GM13976 (cell line): ENCODE measurements around the gene FXYD6.

Experiments used
- DNase-seq: peaks from one replicate; pipeline ENCODE4 v3.0.0; 2012; ENCODE audit warnings: low spot score
- CTCF ChIP-seq: IDR thresholded peaks from 2 replicates; pipeline ENCODE4 v1.5.1; 2012; ENCODE audit warnings: borderline replicate concordance, mild to moderate bottlenecking; ENCODE audit not compliant: insufficient read depth; ENCODE audit errors: extremely low read depth, missing control alignments, control extremely low read depth
- in situ Hi-C: fragments of 300-500 bp; cut with MboI; formaldehyde crosslinking; loops from one replicate; pipeline ENCODE4 v1.12.0; 2022; ENCODE audit warnings: low sequenced_read_pairs, mixed read lengths, inconsistent platforms; ENCODE audit not compliant: unreplicated experiment

The FXYD6 gene

GRCh38 chr11:117879516-117880480, 3.3 kb upstream of the FXYD6 start:
- DNase-seq = no peak
- in situ Hi-C loops = no loop called here
- no peak for TF ChIP-seq CTCF

- no peak for TF ChIP-seq CTCF
- DNase-seq = no peak
- in situ Hi-C loops = no loop called here
Measured at GRCh38 chr11:117878939-117879475, 2.5 kb upstream of the FXYD6 start.

DNA sequence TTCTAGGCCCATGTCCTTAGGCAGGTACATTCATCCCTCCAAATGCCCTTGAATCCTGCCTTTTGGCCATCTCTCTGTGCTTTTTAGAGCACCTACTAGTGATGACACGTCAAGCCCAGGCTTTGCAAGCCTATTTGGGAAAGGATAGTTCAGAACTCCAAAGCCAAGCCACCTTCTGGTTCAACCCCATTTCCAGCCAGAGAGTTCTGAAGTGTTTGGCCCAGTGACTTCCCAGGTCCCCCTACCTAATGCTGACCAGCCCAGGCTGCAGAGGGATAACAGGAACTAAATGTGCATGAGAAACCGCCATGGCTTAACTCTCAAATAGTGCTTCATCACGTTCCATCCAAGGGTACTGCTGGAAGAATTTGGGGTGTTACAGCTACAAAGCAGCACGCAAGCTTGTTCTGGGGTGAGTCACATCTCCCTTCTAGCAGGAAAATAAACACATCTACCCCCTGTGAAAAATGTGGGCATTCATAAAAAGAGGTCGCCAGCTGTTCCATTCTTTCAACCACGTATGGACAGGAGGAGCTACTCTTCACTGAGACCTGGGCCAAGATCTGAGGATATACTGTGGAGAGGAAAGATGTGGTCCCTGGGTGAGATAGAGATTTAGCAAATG, 2.0 kb upstream of the FXYD6 start:
- no peak for DNase-seq
- in situ Hi-C loops = no loop called here

GRCh38 chr11:117877120-117877784, 794 bp upstream of the FXYD6 start:
- in situ Hi-C loops = no loop called here
- TF ChIP-seq CTCF = no peak
- DNase-seq = no peak

More for the DNA sequence above, 2.0 kb upstream of the FXYD6 start:
- TF ChIP-seq CTCF = no peak

DNA sequence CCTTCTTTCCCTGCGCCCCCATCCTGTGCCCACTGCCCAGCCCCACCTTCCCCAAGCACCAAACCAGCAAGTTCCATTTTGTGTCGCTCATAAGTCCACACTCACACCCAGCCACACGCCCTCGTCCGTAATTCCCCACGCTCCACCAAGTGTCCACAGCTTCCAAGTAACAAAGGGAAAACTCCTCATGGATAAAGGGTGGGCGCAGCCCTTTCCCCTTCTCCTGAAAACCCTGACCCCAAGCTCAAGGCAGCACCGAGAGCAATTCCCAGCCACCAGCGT, 458 bp downstream of the FXYD6 start:
- TF ChIP-seq CTCF = no peak
- no peak for DNase-seq
- in situ Hi-C loops = no loop called here

DNA sequence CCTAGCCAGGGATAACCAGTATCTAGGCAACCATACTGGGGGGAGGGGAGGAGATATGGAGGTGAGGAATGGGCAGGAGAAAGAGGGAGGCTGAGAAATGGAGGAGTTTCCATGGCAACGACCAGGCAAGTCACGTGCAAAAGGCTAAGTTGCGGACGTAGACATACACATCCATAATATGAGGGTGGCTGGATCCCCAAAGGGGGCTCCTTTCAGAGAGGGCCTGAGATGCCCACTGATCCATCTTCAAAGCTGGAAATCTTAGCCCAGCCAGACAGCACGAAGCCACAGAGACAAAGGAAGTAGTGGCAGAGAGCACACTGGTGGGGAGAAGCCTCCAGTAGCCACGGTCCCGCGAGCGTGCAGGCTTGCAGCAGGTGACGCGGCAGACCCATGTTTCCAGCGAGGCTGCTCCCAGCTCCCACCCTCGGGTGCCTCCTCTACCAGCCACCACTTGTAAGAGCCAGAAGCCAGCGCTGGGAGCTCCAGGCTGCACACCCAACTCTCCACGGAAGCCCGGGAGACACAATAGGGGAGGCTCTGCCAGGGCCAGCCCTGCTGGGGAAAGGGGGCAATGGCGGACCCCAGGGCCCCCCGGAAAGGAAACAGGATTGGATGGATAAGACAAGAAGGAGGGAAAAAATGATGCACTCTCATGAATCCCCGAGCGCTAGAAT, 938 bp downstream of the FXYD6 start:
- TF ChIP-seq CTCF = no peak
- in situ Hi-C loops = no loop called here

More for the DNA sequence above, 938 bp downstream of the FXYD6 start:
- no peak for DNase-seq
